HUES64 (cell line): ENCODE data around the gene FBXO2.

Experiments used
- H3K27ac ChIP-seq: 2 replicates; pipeline ENCODE4 v1.7.0; 2013; ENCODE audit warnings: low read depth, low read length, inconsistent platforms
- H3K27me3 ChIP-seq: 2 replicates; pipeline ENCODE4 v1.6.1; 2013; ENCODE audit warnings: mild to moderate bottlenecking, low read length; ENCODE audit not compliant: insufficient read depth
- H3K36me3 ChIP-seq: 2 replicates; pipeline ENCODE4 v1.6.1; 2013; ENCODE audit warnings: mild to moderate bottlenecking, low read length; ENCODE audit not compliant: insufficient read depth
- H3K4me1 ChIP-seq: 2 replicates; pipeline ENCODE4 v1.6.1; 2013; ENCODE audit warnings: mild to moderate bottlenecking, low read length, moderate library complexity; ENCODE audit not compliant: insufficient read depth
- H3K4me3 ChIP-seq: 2 replicates; pipeline ENCODE4 v1.5.1; 2013; ENCODE audit warnings: mild to moderate bottlenecking, low read length, moderate library complexity
- H3K9ac ChIP-seq: 2 replicates; pipeline ENCODE4 v1.6.1; 2013; ENCODE audit warnings: mild to moderate bottlenecking, low read depth, low read length
- H3K9me3 ChIP-seq: 2 replicates; pipeline ENCODE4 v1.6.1; 2013; ENCODE audit warnings: low read depth, low read length; ENCODE audit not compliant: insufficient read depth
- WGBS: fragments of 150-250, 120-280 bp; methylation state at CpG from one replicate; pipeline ENCODE4 v1.1.7; 2013; ENCODE audit warnings: missing lambda C conversion rate; 5-methylcytosine and 5-hydroxymethylcytosine counted together

FBXO2 gene

GRCh38 chr1:11641776-11642305 is 12.4 kb downstream of the FBXO2 start:
- H3K36me3 ChIP-seq = no peaks in the 10 kb centered on the region
- H3K9me3 ChIP-seq = no peaks in the 10 kb centered on the region
- no peak overlapping the region for H3K4me3 ChIP-seq
- WGBS = 87% methylated on average over 5 of the region's 5 CpGs
- no peak overlapping the region for H3K27ac ChIP-seq
- no peak overlapping the region for H3K9ac ChIP-seq
- H3K4me1 ChIP-seq = no peaks in the 10 kb centered on the region
- no peaks in the 10 kb centered on the region for H3K27me3 ChIP-seq

- Histone ChIP-seq H3K4me3 (no peak overlapping the region), H3K27ac (no peak overlapping the region)
These were observed 13.3 kb downstream of the FBXO2 start for GRCh38 chr1:11640944-11641343.

GRCh38 chr1:11640101-11640500 is 14.1 kb downstream of the FBXO2 start:
- WGBS = 82% methylated on average over 4 of the region's 7 CpGs
- Histone ChIP-seq H3K9ac (no peak overlapping the region), H3K27me3 (no peaks in the 10 kb centered on the region), H3K4me3 (no peak overlapping the region), H3K9me3 (no peaks in the 10 kb centered on the region), H3K27ac (no peak overlapping the region), H3K4me1 (no peaks in the 10 kb centered on the region), H3K36me3 (no peaks in the 10 kb centered on the region)

More at GRCh38 chr1:11640944-11641343, 13.3 kb downstream of the FBXO2 start:
- 91% methylated on average over 6 of the region's 6 CpGs for WGBS
- Histone ChIP-seq H3K4me1 (no peaks in the 10 kb centered on the region), H3K27me3 (no peaks in the 10 kb centered on the region), H3K9me3 (no peaks in the 10 kb centered on the region), H3K9ac (no peak overlapping the region), H3K36me3 (no peaks in the 10 kb centered on the region)

GRCh38 chr1:11639372-11639771 is 14.9 kb downstream of the FBXO2 start:
- no peaks in the 10 kb centered on the region for H3K9me3 ChIP-seq
- no peak overlapping the region for H3K4me3 ChIP-seq
- no peak overlapping the region for H3K27ac ChIP-seq
- H3K27me3 ChIP-seq = no peaks in the 10 kb centered on the region
- no peaks in the 10 kb centered on the region for H3K36me3 ChIP-seq
- H3K4me1 ChIP-seq = no peaks in the 10 kb centered on the region
- no peak overlapping the region for H3K9ac ChIP-seq
- 95% methylated on average over 4 of the region's 4 CpGs for WGBS

GRCh38 chr1:11638121-11638520 is 16.1 kb downstream of the FBXO2 start:
- no peaks in the 10 kb centered on the region for H3K36me3 ChIP-seq
- no peaks in the 10 kb centered on the region for H3K27me3 ChIP-seq
- H3K9me3 ChIP-seq = no peaks in the 10 kb centered on the region
- no peak overlapping the region for H3K27ac ChIP-seq
- WGBS = 83% methylated on average over 5 of the region's 5 CpGs
- H3K4me3 ChIP-seq = no peak overlapping the region
- no peak overlapping the region for H3K9ac ChIP-seq
- H3K4me1 ChIP-seq = no peaks in the 10 kb centered on the region

GRCh38 chr1:11634365-11635192 is 19.6 kb downstream of the FBXO2 start:
- H3K4me1 ChIP-seq = no peaks in the 10 kb centered on the region
- H3K9me3 ChIP-seq = no peaks in the 10 kb centered on the region
- no peak overlapping the region for H3K9ac ChIP-seq
- no peaks in the 10 kb centered on the region for H3K36me3 ChIP-seq
- no peaks in the 10 kb centered on the region for H3K27me3 ChIP-seq
- H3K27ac ChIP-seq = no peak overlapping the region
- no peak overlapping the region for H3K4me3 ChIP-seq
- 76% methylated on average over 11 of the region's 11 CpGs for WGBS

- Histone ChIP-seq H3K27me3 (no peaks in the 10 kb centered on the region), H3K4me3 (no peak overlapping the region), H3K9ac (no peak overlapping the region), H3K36me3 (no peaks in the 10 kb centered on the region), H3K27ac (no peak overlapping the region), H3K4me1 (no peaks in the 10 kb centered on the region), H3K9me3 (no peaks in the 10 kb centered on the region)
- 87% methylated on average over 13 of the region's 15 CpGs for WGBS
These were observed 24.8 kb downstream of the FBXO2 start for GRCh38 chr1:11629184-11630016.

GRCh38 chr1:11628767-11629166 is 25.5 kb downstream of the FBXO2 start:
- H3K27me3 ChIP-seq = no peaks in the 10 kb centered on the region
- no peak overlapping the region for H3K27ac ChIP-seq
- H3K9me3 ChIP-seq = no peaks in the 10 kb centered on the region
- no peaks in the 10 kb centered on the region for H3K4me1 ChIP-seq
- WGBS = 94% methylated on average over 7 of the region's 7 CpGs
- no peak overlapping the region for H3K9ac ChIP-seq
- H3K36me3 ChIP-seq = no peaks in the 10 kb centered on the region
- no peak overlapping the region for H3K4me3 ChIP-seq

- Histone ChIP-seq H3K36me3 (no peaks in the 10 kb centered on the region), H3K4me3 (no peak overlapping the region), H3K9ac (no peak overlapping the region), H3K27me3 (no peaks in the 10 kb centered on the region), H3K27ac (no peak overlapping the region), H3K4me1 (no peaks in the 10 kb centered on the region), H3K9me3 (no peaks in the 10 kb centered on the region)
- 87% methylated on average over 3 of the region's 3 CpGs for WGBS
These were observed 27.7 kb downstream of the FBXO2 start for GRCh38 chr1:11626551-11626950.

- no peak overlapping the region for H3K9ac ChIP-seq
- no peaks in the 10 kb centered on the region for H3K4me1 ChIP-seq
- H3K4me3 ChIP-seq = no peak overlapping the region
- WGBS = 83% methylated on average over 8 of the region's 8 CpGs
- no peaks in the 10 kb centered on the region for H3K27me3 ChIP-seq
- no peaks in the 10 kb centered on the region for H3K9me3 ChIP-seq
- H3K36me3 ChIP-seq = no peaks in the 10 kb centered on the region
- no peak overlapping the region for H3K27ac ChIP-seq
These were observed 30.5 kb downstream of the FBXO2 start for GRCh38 chr1:11623702-11624101.

GRCh38 chr1:11622398-11622797 is 31.8 kb downstream of the FBXO2 start:
- Histone ChIP-seq H3K4me3 (no peak overlapping the region), H3K27ac (no peak overlapping the region), H3K9ac (no peak overlapping the region), H3K36me3 (no peaks in the 10 kb centered on the region), H3K27me3 (no peaks in the 10 kb centered on the region), H3K9me3 (no peaks in the 10 kb centered on the region), H3K4me1 (no peaks in the 10 kb centered on the region)
- 89% methylated on average over 3 of the region's 3 CpGs for WGBS
